BJ (cell line): ENCODE results near the gene SHROOM1. TPM values are rescaled to one million over a fixed set of nuclear protein-coding genes. Genes with fewer than 3 reads are reported as not detected.

Source experiments
- CTCF ChIA-PET: fragments of 350-600 bp; formaldehyde crosslinking; extraction: SDS; loops from one replicate; lab custom pipeline; 2021; ENCODE audit warnings: antibody characterized with exemption, inconsistent platforms; lab: Yijun Ruan, JAX
- POLR2A ChIA-PET: fragments of 300-600 bp; sonication (Branson Sonifier 250); formaldehyde crosslinking; extraction: SDS; loops from one replicate; lab custom pipeline; 2021; ENCODE audit warnings: antibody characterized with exemption; lab: Charles Lee
- DNase-seq: peaks from one replicate; pipeline ENCODE4 v3.0.0-alpha.2; 2011; ENCODE audit warnings: low read depth
- H3K27me3 ChIP-seq: 2 replicates; pipeline ENCODE4 v1.6.0; 2011; ENCODE audit warnings: low read length; ENCODE audit not compliant: control insufficient read depth, insufficient read depth
- H3K36me3 ChIP-seq: 2 replicates; pipeline ENCODE4 v1.5.1; 2011; ENCODE audit warnings: low read length; ENCODE audit not compliant: control insufficient read depth, insufficient read depth
- H3K4me3 ChIP-seq: 2 replicates; pipeline ENCODE4 v1.5.1; 2011; ENCODE audit warnings: low read depth, mild to moderate bottlenecking, control low read depth, low read length
- polyA plus RNA-seq: library from polyadenylated mRNA; depleted of rRNA; stranded (reverse); fragments of >200 nt; gene quantifications from 2 replicates; pipeline ENCODE4 v1.2.3, GENCODE V29; 2011
- TF ChIP-seq, protein P1 (sequence below): IDR thresholded peaks from 2 replicates; pipeline ENCODE4 v1.5.1; 2011; ENCODE audit warnings: low read depth, mild to moderate bottlenecking, control low read depth, inconsistent platforms, low read length, moderate library complexity; ENCODE audit not compliant: insufficient read depth

SHROOM1 gene
- polyA plus RNA-seq, 1 experiment, result 8.5 TPM

DNA sequence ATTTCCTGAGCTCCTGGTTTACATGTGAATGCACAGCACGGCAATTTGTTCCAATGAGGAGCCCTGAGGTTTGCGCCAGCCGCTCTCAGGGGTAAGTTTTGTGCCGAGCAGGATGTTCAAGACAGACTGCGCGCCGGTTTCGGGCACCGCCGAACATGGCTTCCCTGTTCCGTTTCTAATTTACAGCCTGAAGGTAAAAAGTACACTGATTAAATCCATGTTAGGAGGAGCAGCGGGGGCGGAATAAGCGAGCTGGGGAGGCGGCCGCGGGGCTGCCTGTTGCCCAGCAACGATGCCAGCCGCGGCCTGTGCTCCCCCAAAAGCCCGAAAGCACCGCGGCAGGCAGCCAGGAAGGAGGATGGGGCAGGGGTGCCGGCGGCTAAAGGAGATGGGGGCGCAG lies 11.0 kb downstream of the SHROOM1 start:
- CTCF ChIA-PET, result interaction anchor here (0.7 to 9.4 kb wide), 38 partner anchors 10 to 511 kb away, joined by 3 to 102 read pairs (median 5); partner anchors contain the start of genes CCNI2, GDF9, IL13 and KIF3A
- Histone ChIP-seq H3K4me3 (no peak overlapping the region), H3K36me3 (peaks cover 4% of the 10 kb centered on the region), H3K27me3 (no peaks in the 10 kb centered on the region)
- TF ChIP-seq, protein P1, sequence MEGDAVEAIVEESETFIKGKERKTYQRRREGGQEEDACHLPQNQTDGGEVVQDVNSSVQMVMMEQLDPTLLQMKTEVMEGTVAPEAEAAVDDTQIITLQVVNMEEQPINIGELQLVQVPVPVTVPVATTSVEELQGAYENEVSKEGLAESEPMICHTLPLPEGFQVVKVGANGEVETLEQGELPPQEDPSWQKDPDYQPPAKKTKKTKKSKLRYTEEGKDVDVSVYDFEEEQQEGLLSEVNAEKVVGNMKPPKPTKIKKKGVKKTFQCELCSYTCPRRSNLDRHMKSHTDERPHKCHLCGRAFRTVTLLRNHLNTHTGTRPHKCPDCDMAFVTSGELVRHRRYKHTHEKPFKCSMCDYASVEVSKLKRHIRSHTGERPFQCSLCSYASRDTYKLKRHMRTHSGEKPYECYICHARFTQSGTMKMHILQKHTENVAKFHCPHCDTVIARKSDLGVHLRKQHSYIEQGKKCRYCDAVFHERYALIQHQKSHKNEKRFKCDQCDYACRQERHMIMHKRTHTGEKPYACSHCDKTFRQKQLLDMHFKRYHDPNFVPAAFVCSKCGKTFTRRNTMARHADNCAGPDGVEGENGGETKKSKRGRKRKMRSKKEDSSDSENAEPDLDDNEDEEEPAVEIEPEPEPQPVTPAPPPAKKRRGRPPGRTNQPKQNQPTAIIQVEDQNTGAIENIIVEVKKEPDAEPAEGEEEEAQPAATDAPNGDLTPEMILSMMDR, result no peak
- POLR2A ChIA-PET, result no interaction called here
- no peak for DNase-seq

DNA sequence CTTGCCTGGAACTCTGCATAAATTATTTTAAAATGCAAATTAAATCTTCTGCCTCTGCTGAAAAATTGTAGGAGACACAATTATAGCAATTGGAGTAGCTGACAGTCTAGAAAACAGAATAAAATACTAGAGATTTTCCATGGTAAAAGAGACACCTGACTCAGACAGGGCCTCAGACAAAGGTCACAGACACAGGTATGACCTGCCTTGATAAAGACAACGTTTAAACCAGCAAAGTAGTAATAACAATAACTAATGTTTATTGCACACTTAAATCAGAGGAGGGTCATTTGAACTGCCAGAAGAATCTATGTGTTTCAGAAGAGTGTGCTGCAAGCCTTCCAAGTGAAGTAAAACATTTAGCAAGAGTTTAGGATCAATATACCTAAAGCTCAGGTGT lies 13.4 kb downstream of the SHROOM1 start:
- CTCF ChIA-PET, result interaction anchor here (0.9 to 9.4 kb wide), 5 partner anchors 12 to 79 kb away, joined by 3 to 102 read pairs (median 4); partner anchors contain the start of gene SHROOM1

DNA sequence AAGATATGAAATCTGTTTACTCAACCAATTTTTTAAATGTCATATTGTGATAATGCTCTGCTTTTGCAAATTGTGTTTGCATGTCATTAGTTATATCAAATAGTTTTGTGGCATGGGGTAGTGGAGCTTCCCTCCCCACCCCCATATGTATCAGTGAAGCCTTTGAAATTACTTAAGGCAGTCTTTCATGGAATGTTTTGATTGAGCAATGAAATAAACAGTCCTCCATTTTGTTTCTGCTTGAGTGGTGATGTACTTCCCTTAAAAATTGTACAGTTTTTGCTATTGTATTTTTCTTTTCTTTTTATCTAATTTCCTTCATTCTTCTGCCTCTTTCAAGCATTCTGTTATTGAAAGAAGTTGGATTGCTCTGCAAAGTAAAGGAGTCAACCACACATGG lies 13.9 kb downstream of the SHROOM1 start:
- TF ChIP-seq, protein P1, result no peak

More for the DNA sequence above, 13.4 kb downstream of the SHROOM1 start:
- TF ChIP-seq, protein P1, result no peak
- Histone ChIP-seq H3K27me3 (peaks cover 8% of the 10 kb centered on the region), H3K36me3 (no peaks in the 10 kb centered on the region; the same call in 1 of the 2 replicates), H3K4me3 (no peak overlapping the region)
- POLR2A ChIA-PET, result no interaction called here
- DNase-seq, result no peak

DNA sequence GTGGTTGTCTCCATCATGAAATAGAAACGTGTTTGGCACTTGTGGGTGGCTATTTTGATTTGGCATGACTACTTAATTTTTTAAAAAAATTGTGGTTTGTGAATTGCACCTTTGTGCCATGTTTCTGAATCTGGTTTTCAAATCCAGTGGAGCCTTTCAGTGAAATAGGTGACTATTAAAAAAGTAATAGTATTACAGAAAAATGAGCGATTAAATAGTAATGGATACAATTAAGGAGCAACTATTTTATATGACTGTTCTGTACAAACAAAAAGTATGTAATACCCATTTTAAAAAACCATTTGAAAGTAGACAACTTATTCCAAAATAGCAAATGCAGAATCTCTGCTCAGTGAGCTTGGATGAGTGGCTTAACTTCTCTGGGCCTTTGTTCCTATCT lies 14.4 kb downstream of the SHROOM1 start:
- no peak for DNase-seq
- POLR2A ChIA-PET, result interaction anchor here (0.8 kb wide), 1 partner anchor 62 kb away, joined by 3 read pairs; no protein-coding TSS in a partner anchor
- CTCF ChIA-PET, result interaction anchor here (1.7 to 9.4 kb wide), 2 partner anchors 39 to 61 kb away, joined by 4 to 102 read pairs; no protein-coding TSS in a partner anchor
- TF ChIP-seq, protein P1, result no peak
- Histone ChIP-seq H3K27me3 (peaks cover 16% of the 10 kb centered on the region), H3K36me3 (no peaks in the 10 kb centered on the region; the same call in 1 of the 2 replicates), H3K4me3 (no peak overlapping the region)

More for the DNA sequence above, 13.9 kb downstream of the SHROOM1 start:
- H3K4me3 ChIP-seq, result no peak overlapping the region
- H3K27me3 ChIP-seq, result peaks cover 13% of the 10 kb centered on the region
- DNase-seq, result no peak
- POLR2A ChIA-PET, result no interaction called here
- CTCF ChIA-PET, result interaction anchor here (0.9 to 9.4 kb wide), 5 partner anchors 13 to 78 kb away, joined by 3 to 102 read pairs (median 4); partner anchors contain the start of gene SHROOM1
- no peaks in the 10 kb centered on the region; the same call in 1 of the 2 replicates for H3K36me3 ChIP-seq

DNA sequence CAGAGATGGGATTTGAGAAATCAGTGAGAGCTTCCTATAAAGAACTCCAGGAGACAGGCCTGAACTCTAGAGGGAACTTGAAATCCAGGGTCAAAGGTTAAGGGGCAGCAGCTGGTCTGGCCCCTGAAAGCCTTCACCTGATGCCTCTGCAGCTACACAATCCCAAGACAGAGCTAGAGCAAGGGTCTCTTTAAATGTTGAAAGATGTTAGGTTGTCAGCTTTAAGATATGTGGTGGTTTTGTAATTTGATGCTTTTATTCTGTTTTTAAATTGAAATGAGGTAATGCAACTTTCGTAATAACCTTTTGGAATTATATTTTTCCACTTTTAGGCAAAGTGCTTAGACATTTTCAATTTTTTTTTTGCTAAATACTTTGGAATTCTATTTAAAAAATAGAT lies 15.0 kb downstream of the SHROOM1 start:
- no peak for DNase-seq
- peaks cover 17% of the 10 kb centered on the region for H3K27me3 ChIP-seq
- H3K36me3 ChIP-seq, result no peaks in the 10 kb centered on the region; the same call in 1 of the 2 replicates
- H3K4me3 ChIP-seq, result no peak overlapping the region
- ChIA-PET CTCF (interaction anchor here (0.7 to 9.4 kb wide), 3 partner anchors 13 to 60 kb away, joined by 4 to 102 read pairs (median 4); no protein-coding TSS in a partner anchor), POLR2A (interaction anchor here (0.8 kb wide), 1 partner anchor 61 kb away, joined by 3 read pairs; no protein-coding TSS in a partner anchor)
- TF ChIP-seq, protein P1, result no peak
